ENCODE results near the gene IPPK.
"Not testable (repeated sequence)": the region's sequence is repeated elsewhere in the genome, so short reads cannot be mapped to it uniquely, and the experiment has no call there.

IPPK gene

GRCh38 chr9:92612292-92612691 lies 57.6 kb downstream of the IPPK start:
- DNase-seq = no peak

- DNase-seq = no peak
Measured at GRCh38 chr9:92611621-92612285, 58.2 kb downstream of the IPPK start.

- DNase-seq = no peak
Measured at GRCh38 chr9:92610470-92611420, 59.2 kb downstream of the IPPK start.

GRCh38 chr9:92608909-92609445 lies 61.0 kb downstream of the IPPK start:
- peak; percentile 77 for DNase-seq

GRCh38 chr9:92608241-92608908 lies 61.6 kb downstream of the IPPK start:
- no peak for DNase-seq

- peak; percentile 77 for DNase-seq
Measured at GRCh38 chr9:92607773-92608172, 62.2 kb downstream of the IPPK start.

GRCh38 chr9:92607088-92607487 lies 62.8 kb downstream of the IPPK start:
- no peak for DNase-seq

- no peak for DNase-seq
Measured at GRCh38 chr9:92605224-92605623, 64.7 kb downstream of the IPPK start.

GRCh38 chr9:92603990-92604389 lies 65.9 kb downstream of the IPPK start:
- DNase-seq = no peak

- no peak for DNase-seq
Measured at GRCh38 chr9:92603100-92603499, 66.8 kb downstream of the IPPK start.

GRCh38 chr9:92602413-92602812 lies 67.5 kb downstream of the IPPK start:
- DNase-seq = no peak

- DNase-seq = no peak
Measured at GRCh38 chr9:92601451-92601850, 68.5 kb downstream of the IPPK start.

- DNase-seq = no peak
Measured at GRCh38 chr9:92600462-92601261, 69.3 kb downstream of the IPPK start.

- DNase-seq = no peak
Measured at GRCh38 chr9:92599938-92600461, 69.9 kb downstream of the IPPK start.

GRCh38 chr9:92598382-92598781 lies 71.5 kb downstream of the IPPK start:
- no peak for DNase-seq

GRCh38 chr9:92595930-92596329 lies 74.0 kb downstream of the IPPK start:
- DNase-seq = no peak

- not testable (repeated sequence) for DNase-seq
Measured at GRCh38 chr9:92595075-92595474, 74.9 kb downstream of the IPPK start.

GRCh38 chr9:92592946-92593861 lies 76.7 kb downstream of the IPPK start:
- DNase-seq = no peak

- DNase-seq = no peak
Measured at GRCh38 chr9:92592537-92592936, 77.4 kb downstream of the IPPK start.

- DNase-seq = no peak
Measured at GRCh38 chr9:92590377-92590776, 79.6 kb downstream of the IPPK start.

GRCh38 chr9:92589923-92590322 lies 80.0 kb downstream of the IPPK start:
- DNase-seq = no peak
